Mesendoderm (in vitro differentiated cells): ENCODE data around the gene RAC2.
"Not testable (repeated sequence)": the region's sequence is repeated elsewhere in the genome, so short reads cannot be mapped to it uniquely, and the experiment has no call there.

ENCODE experiments used
- DNase-seq: peaks from one replicate; pipeline ENCODE4 v3.0.0; 2013
- H2AK5ac ChIP-seq: 2 replicates; pipeline ENCODE4 v1.6.1; 2013; ENCODE audit warnings: low read length, inconsistent platforms
- H2BK120ac ChIP-seq: 2 replicates; pipeline ENCODE4 v1.6.1; 2013; ENCODE audit warnings: low read depth, mild to moderate bottlenecking, low read length, moderate library complexity, mixed read lengths
- H2BK15ac ChIP-seq: replicated peaks from 2 replicates; pipeline ENCODE4 v1.6.1; 2013; ENCODE audit warnings: low read depth, mild to moderate bottlenecking, moderate library complexity
- H2BK5ac ChIP-seq: 2 replicates; pipeline ENCODE4 v1.6.1; 2013; ENCODE audit warnings: low read length, inconsistent platforms
- H3K18ac ChIP-seq: 2 replicates; pipeline ENCODE4 v1.6.1; 2013; ENCODE audit warnings: mild to moderate bottlenecking, low read length, mixed read lengths
- H3K23ac ChIP-seq: one replicate; pipeline ENCODE4 v1.6.1; 2013; ENCODE audit warnings: low read length
- H3K27ac ChIP-seq: 2 replicates; pipeline ENCODE4 v1.5.1; 2013; ENCODE audit warnings: low read depth, mild to moderate bottlenecking, inconsistent platforms, low read length, moderate library complexity
- H3K27me3 ChIP-seq: 2 replicates; pipeline ENCODE4 v1.6.1; 2013; ENCODE audit warnings: low read length, control low read depth, mild to moderate bottlenecking, inconsistent platforms; ENCODE audit not compliant: insufficient read depth, poor library complexity
- H3K36me3 ChIP-seq: 2 replicates; pipeline ENCODE4 v1.6.1; 2013; ENCODE audit warnings: low read length, inconsistent platforms; ENCODE audit not compliant: control insufficient read depth, insufficient read depth
- H3K4ac ChIP-seq: one replicate; pipeline ENCODE4 v1.6.1; 2013; ENCODE audit warnings: low read depth, mild to moderate bottlenecking, low read length, moderate library complexity
- H3K4me1 ChIP-seq: 2 replicates; pipeline ENCODE4 v1.6.1; 2013; ENCODE audit warnings: low read depth, low read length, inconsistent platforms; ENCODE audit not compliant: control insufficient read depth
- H3K4me2 ChIP-seq: 2 replicates; pipeline ENCODE4 v1.6.1; 2013; ENCODE audit warnings: low read length
- H3K4me3 ChIP-seq: 2 replicates; pipeline ENCODE4 v1.5.1; 2013; ENCODE audit warnings: mild to moderate bottlenecking, low read length
- H3K56ac ChIP-seq: one replicate; pipeline ENCODE4 v1.6.1; 2013; ENCODE audit warnings: low read length
- H3K79me1 ChIP-seq: 2 replicates; pipeline ENCODE4 v1.6.1; 2013; ENCODE audit warnings: low read length, inconsistent platforms
- H3K79me2 ChIP-seq: 2 replicates; pipeline ENCODE4 v1.6.1; 2013; ENCODE audit warnings: mild to moderate bottlenecking, low read length; ENCODE audit not compliant: control insufficient read depth, insufficient read depth
- H3K9ac ChIP-seq: 2 replicates; pipeline ENCODE4 v1.6.1; 2013; ENCODE audit warnings: low read length, inconsistent platforms
- H4K5ac ChIP-seq: one replicate; pipeline ENCODE4 v1.6.1; 2013; ENCODE audit warnings: low read length
- H4K8ac ChIP-seq: one replicate; pipeline ENCODE4 v1.6.1; 2013; ENCODE audit warnings: low read depth, mild to moderate bottlenecking, control low read depth, low read length, moderate library complexity
- WGBS: extraction: QIAGEN DNeasy Blood & Tissue Kit; methylation state at CpG from one replicate; pipeline ENCODE4 v1.1.7; 2013; ENCODE audit warnings: low lambda C conversion rate, missing lambda C conversion rate; ENCODE audit not compliant: insufficient coverage; ENCODE audit errors: extremely low coverage; 5-methylcytosine and 5-hydroxymethylcytosine counted together

The RAC2 gene

GRCh38 chr22:37253126-37253660 is 9.1 kb upstream of the RAC2 start:
- no peak overlapping the region for H2BK5ac ChIP-seq
- no peak overlapping the region for H3K4me3 ChIP-seq
- H3K36me3 ChIP-seq: no peaks in the 10 kb centered on the region
- H2AK5ac ChIP-seq: no peak overlapping the region
- H3K79me1 ChIP-seq: no peaks in the 10 kb centered on the region
- H4K5ac ChIP-seq: no peak overlapping the region
- H3K23ac ChIP-seq: no peak overlapping the region
- no peak for DNase-seq
- H2BK120ac ChIP-seq: no peak overlapping the region
- H3K4ac ChIP-seq: no peak overlapping the region
- no peaks in the 10 kb centered on the region for H3K27me3 ChIP-seq
- H3K4me1 ChIP-seq: no peaks in the 10 kb centered on the region
- H2BK15ac ChIP-seq: no peak overlapping the region
- no peak overlapping the region for H3K56ac ChIP-seq
- WGBS: no CpG with 5 or more reads among the region's 7 CpGs
- no peak overlapping the region for H4K8ac ChIP-seq
- H3K79me2 ChIP-seq: no peaks in the 10 kb centered on the region
- H3K4me2 ChIP-seq: no peak overlapping the region
- no peak overlapping the region for H3K18ac ChIP-seq
- H3K9ac ChIP-seq: no peak overlapping the region
- no peak overlapping the region for H3K27ac ChIP-seq

DNA sequence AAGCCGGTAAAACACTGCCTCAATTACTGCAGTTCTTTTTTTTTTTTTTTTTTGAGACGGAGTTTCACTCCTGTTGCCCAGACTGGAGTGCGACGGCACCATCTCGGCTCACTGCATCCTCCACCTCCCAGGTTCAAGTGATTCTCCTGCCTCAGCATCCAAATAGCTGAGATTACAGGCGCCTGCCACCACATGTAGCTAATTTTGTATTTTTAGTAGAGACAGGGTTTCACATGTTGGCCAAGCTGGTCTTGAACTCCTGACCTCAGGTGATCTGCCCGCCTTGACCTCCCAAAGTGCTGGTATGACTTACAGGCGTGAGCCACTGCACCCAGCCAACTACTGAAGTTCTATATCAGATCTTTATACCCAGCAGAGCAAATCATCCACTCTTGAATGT is 7.8 kb upstream of the RAC2 start:
- not testable (repeated sequence) for H4K5ac ChIP-seq, H3K36me3 ChIP-seq, H3K27me3 ChIP-seq, DNase-seq, H2BK5ac ChIP-seq, H3K4me3 ChIP-seq, H3K18ac ChIP-seq, H3K23ac ChIP-seq, H2BK15ac ChIP-seq, H4K8ac ChIP-seq, H3K79me2 ChIP-seq, H3K4ac ChIP-seq, H3K79me1 ChIP-seq, H3K9ac ChIP-seq, H2AK5ac ChIP-seq, H2BK120ac ChIP-seq, H3K27ac ChIP-seq, H3K4me1 ChIP-seq, H3K56ac ChIP-seq, H3K4me2 ChIP-seq
- no CpG with 5 or more reads among the region's 8 CpGs for WGBS

- H3K4ac ChIP-seq: no peak overlapping the region
- H2BK120ac ChIP-seq: no peak overlapping the region
- no peak overlapping the region for H3K18ac ChIP-seq
- no peaks in the 10 kb centered on the region for H3K79me2 ChIP-seq
- H4K8ac ChIP-seq: no peak overlapping the region
- peak; percentile 41 for DNase-seq
- no peak overlapping the region for H2BK15ac ChIP-seq
- no peak overlapping the region for H4K5ac ChIP-seq
- H3K27me3 ChIP-seq: no peaks in the 10 kb centered on the region
- no peak overlapping the region for H3K4me3 ChIP-seq
- no CpG with 5 or more reads among the region's 12 CpGs for WGBS
- H3K79me1 ChIP-seq: no peaks in the 10 kb centered on the region
- no peak overlapping the region for H2AK5ac ChIP-seq
- no peak overlapping the region for H3K56ac ChIP-seq
- H3K9ac ChIP-seq: no peak overlapping the region
- no peaks in the 10 kb centered on the region for H3K4me1 ChIP-seq
- no peak overlapping the region for H2BK5ac ChIP-seq
- no peaks in the 10 kb centered on the region for H3K36me3 ChIP-seq
- no peak overlapping the region for H3K27ac ChIP-seq
- H3K4me2 ChIP-seq: no peak overlapping the region
- no peak overlapping the region for H3K23ac ChIP-seq
These were observed 5.9 kb upstream of the RAC2 start for GRCh38 chr22:37249986-37250385.

- Histone ChIP-seq H3K36me3 (no peaks in the 10 kb centered on the region), H3K27me3 (no peaks in the 10 kb centered on the region), H2BK120ac (no peak overlapping the region), H3K27ac (no peak overlapping the region), H3K79me1 (no peaks in the 10 kb centered on the region), H3K4me2 (no peak overlapping the region), H2BK5ac (no peak overlapping the region), H3K4me3 (no peak overlapping the region), H3K9ac (no peak overlapping the region), H3K4ac (no peak overlapping the region), H2AK5ac (no peak overlapping the region), H3K79me2 (no peaks in the 10 kb centered on the region), H4K5ac (no peak overlapping the region), H3K23ac (no peak overlapping the region), H2BK15ac (no peak overlapping the region), H3K4me1 (peaks cover 3% of the 10 kb centered on the region), H4K8ac (no peak overlapping the region), H3K18ac (no peak overlapping the region), H3K56ac (no peak overlapping the region)
- WGBS: no CpG with 5 or more reads among the region's 6 CpGs
- no peak for DNase-seq
These were observed 4.2 kb upstream of the RAC2 start for GRCh38 chr22:37248251-37248650.

DNA sequence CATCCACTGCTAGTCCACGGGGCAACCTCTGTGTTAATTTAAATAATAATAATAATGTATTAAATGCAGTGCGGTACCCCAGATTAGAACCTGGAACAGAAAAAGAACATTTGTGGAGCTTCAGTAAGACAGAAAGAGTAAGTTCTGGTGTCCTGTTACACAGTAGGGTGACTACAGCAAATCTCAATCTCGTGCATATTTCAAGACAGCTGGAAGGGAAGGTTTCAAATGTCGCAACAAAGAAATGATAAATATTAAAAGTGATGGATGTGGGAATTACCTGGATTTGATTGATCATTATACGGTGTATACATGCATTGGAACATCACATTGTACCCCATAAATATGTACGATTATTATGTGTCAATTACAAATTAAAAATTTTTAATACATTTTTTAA is 1.7 kb upstream of the RAC2 start:
- Histone ChIP-seq H3K56ac (no peak overlapping the region), H3K23ac (no peak overlapping the region), H3K27me3 (no peaks in the 10 kb centered on the region), H3K4ac (no peak overlapping the region), H3K9ac (no peak overlapping the region), H4K5ac (no peak overlapping the region), H3K4me1 (peaks cover 3% of the 10 kb centered on the region), H4K8ac (no peak overlapping the region), H3K27ac (no peak overlapping the region), H3K4me2 (no peak overlapping the region), H3K18ac (no peak overlapping the region), H3K36me3 (no peaks in the 10 kb centered on the region), H3K79me1 (no peaks in the 10 kb centered on the region), H2BK120ac (no peak overlapping the region), H2BK5ac (no peak overlapping the region), H3K4me3 (no peak overlapping the region), H2BK15ac (no peak overlapping the region), H2AK5ac (no peak overlapping the region), H3K79me2 (no peaks in the 10 kb centered on the region)
- no CpG with 5 or more reads among the region's 6 CpGs for WGBS
- DNase-seq: no peak

- no peak overlapping the region for H3K4me2 ChIP-seq
- H4K8ac ChIP-seq: no peak overlapping the region
- H2BK5ac ChIP-seq: no peak overlapping the region
- no peak overlapping the region for H3K23ac ChIP-seq
- no peaks in the 10 kb centered on the region for H3K79me2 ChIP-seq
- no peaks in the 10 kb centered on the region for H3K36me3 ChIP-seq
- H2BK15ac ChIP-seq: no peak overlapping the region
- no peak overlapping the region for H3K4me3 ChIP-seq
- no peak overlapping the region for H2BK120ac ChIP-seq
- H3K79me1 ChIP-seq: no peaks in the 10 kb centered on the region
- no peak overlapping the region for H3K4ac ChIP-seq
- H2AK5ac ChIP-seq: no peak overlapping the region
- H3K18ac ChIP-seq: no peak overlapping the region
- no peak overlapping the region for H3K9ac ChIP-seq
- H4K5ac ChIP-seq: no peak overlapping the region
- H3K56ac ChIP-seq: no peak overlapping the region
- H3K4me1 ChIP-seq: peaks cover 3% of the 10 kb centered on the region
- no CpG with 5 or more reads among the region's 22 CpGs for WGBS
- no peak for DNase-seq
- no peaks in the 10 kb centered on the region for H3K27me3 ChIP-seq
- no peak overlapping the region for H3K27ac ChIP-seq
These were observed 1.1 kb upstream of the RAC2 start for GRCh38 chr22:37244922-37245722.
